Measurements from ENCODE around the gene IDUA. TPM values are rescaled to one million over a fixed set of nuclear protein-coding genes. Genes with fewer than 3 reads are reported as not detected.

The IDUA gene
- total RNA-seq, 4 donors from 2014 or later, result 6.0 to 13.4 (median 11.1) TPM

DNA sequence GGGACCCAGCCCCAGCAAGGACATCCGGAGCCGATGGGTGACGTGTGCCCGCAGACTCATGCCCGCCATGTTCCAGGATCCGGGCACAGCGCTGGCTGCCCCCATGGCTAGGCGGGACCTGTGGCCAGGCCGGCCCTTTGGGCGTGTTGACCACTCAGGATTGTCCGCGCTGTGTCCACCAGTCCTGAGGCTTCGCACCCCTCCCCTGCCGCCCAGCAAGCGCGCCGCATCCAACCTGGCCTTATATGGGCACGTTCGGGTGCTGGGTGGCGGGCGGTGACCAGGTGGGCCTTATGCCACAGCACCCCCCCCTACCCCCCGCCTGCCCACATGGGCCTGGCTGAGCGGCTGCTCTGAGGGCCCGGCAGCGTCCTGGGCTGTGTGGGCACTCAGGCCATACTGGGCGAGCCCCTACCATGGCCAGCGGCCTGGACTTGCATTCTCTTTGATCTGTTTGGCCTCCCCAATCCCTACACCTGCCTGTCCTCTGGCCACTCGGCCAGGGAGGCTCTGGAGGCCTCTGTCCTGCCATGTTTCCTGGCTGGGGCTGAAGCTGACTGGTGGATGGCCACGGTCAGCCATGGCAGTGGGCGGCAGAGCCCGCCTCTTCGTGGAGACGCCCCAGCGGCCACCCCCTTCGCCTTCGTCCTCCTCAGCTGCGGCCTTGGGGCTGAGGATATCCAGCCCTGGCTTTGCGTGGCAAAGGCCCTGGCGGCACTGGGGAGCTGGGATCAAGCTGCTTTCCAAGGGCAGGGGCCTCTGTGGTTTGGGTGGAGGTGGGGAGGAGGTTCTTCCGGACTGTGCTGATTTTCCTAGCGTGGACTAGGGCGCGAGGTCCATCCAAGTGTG is 26.6 kb downstream of the IDUA start:
- TF ChIP-seq POLR2A (IDR thresholded peaks at IDR 0.05), result no peak
- TF ChIP-seq, protein P1, sequence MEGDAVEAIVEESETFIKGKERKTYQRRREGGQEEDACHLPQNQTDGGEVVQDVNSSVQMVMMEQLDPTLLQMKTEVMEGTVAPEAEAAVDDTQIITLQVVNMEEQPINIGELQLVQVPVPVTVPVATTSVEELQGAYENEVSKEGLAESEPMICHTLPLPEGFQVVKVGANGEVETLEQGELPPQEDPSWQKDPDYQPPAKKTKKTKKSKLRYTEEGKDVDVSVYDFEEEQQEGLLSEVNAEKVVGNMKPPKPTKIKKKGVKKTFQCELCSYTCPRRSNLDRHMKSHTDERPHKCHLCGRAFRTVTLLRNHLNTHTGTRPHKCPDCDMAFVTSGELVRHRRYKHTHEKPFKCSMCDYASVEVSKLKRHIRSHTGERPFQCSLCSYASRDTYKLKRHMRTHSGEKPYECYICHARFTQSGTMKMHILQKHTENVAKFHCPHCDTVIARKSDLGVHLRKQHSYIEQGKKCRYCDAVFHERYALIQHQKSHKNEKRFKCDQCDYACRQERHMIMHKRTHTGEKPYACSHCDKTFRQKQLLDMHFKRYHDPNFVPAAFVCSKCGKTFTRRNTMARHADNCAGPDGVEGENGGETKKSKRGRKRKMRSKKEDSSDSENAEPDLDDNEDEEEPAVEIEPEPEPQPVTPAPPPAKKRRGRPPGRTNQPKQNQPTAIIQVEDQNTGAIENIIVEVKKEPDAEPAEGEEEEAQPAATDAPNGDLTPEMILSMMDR (IDR thresholded peaks at IDR 0.05), result no peak
- H3K4me3 ChIP-seq (ENCODE audit: low read depth, poor library complexity, severe bottlenecking), result no peak overlapping the region
- 93 to 94% methylated on average over 28 to 32 of the region's 43 CpGs for WGBS, 2 donors
- no peak for DNase-seq (ENCODE audit: low spot score in 2 of 2)
- intact Hi-C loops (cut with DNase I; ENCODE audit: low total_unique reads), result no loop called here

DNA sequence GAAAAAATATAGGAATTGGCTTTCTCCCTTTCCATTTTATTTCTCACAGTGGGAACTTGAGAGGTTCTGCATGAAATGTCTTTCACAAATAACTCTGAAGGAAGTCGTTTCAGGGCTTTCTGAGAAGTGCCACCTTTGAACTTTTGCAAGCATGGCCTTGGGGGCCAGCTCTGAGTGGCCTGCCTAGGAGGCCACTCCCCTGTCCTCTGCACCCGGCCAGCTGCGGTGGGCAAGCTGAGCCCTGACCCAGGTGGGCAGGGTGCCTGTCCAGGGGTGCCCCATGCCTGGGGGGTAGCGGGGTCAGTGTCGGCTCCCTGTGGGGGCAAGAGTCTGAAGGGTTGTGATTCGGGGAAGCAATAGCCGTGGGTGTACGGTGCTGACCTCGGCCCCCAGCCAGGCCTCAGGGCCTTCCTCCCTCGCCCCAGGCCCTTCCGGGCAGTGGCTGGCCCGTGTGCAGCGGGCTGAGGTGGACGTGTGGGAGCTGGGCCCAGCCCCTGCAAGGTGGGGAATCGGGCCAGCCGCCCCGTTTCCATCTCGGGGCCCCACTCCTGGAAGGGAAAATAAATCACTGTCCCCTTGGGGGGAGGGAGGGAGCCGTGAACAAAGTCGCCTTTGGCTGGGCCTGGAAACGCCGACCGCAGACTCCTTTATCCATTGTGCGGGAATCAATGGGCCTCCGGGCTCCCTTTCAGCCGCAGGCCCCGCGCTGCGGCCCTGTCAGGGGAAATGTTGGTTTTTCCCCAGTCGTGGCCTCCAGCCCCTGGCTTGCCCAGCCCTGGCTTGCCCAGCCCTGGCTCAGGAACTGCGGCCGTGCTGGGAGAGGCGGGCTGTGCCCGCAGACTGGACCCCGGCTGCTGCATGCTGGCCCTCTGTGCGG is 27.7 kb downstream of the IDUA start:
- no peak for DNase-seq (ENCODE audit: low spot score in 2 of 2)

DNA sequence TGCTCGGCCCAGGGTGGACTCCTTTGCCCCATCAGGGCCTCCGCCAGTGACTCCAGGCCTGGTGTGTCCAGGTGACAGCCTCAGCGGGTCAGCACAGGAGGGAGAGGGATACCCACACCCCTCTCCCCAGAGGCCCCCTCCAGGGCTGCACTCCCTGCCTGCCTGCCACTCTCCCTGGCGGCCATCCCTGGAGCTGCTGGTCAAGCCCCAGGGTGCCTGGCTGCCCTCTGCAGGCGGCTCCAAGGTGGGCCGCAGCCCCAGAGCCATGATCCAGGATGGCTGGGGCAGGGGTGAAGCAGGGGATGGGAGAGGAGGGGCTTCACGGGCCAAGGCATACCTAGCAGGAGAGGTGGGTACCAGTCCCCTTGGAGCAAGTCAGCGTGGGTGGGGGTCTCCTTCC is 28.3 kb downstream of the IDUA start:
- intact Hi-C loops (cut with DNase I; ENCODE audit: low total_unique reads), result no loop called here
- WGBS, 2 donors, result 83 to 90% methylated on average over 3 to 7 of the region's 8 CpGs
- H3K4me3 ChIP-seq (ENCODE audit: low read depth, poor library complexity, severe bottlenecking), result no peak overlapping the region
- DNase-seq (ENCODE audit: low spot score in 2 of 2), result no peak
- TF ChIP-seq, protein P1 (IDR thresholded peaks at IDR 0.05), result no peak
- TF ChIP-seq POLR2A (IDR thresholded peaks at IDR 0.05), result no peak

More for the DNA sequence above, 27.7 kb downstream of the IDUA start:
- 69 to 90% methylated on average over 29 to 36 of the region's 36 CpGs for WGBS, 2 donors
- TF ChIP-seq, protein P1 (IDR thresholded peaks at IDR 0.05), result no peak
- TF ChIP-seq POLR2A (IDR thresholded peaks at IDR 0.05), result no peak
- intact Hi-C loops (cut with DNase I; ENCODE audit: low total_unique reads), result no loop called here
- H3K4me3 ChIP-seq (ENCODE audit: low read depth, poor library complexity, severe bottlenecking), result no peak overlapping the region

DNA sequence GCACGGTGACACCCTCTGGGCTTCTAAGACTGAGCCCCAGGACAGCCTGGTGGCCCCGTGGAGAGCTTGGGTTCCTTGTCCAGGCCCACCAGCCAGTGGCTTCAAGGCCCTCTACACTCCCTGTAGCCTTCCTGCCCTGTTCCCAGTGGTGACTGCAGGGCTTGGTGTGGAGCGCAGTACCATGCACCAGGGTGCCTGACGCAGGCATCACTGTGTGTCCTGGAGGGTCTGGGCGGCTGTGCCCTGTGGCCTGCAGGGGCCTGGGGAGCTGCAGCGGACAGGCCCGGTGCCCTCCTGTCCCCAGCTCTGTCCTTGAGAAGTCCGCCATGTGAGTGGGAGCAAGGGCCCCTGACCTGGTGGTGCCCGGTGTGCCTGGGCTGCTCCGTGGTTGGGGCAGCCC is 28.9 kb downstream of the IDUA start:
- WGBS, 2 donors, result 81 to 84% methylated on average over 8 to 10 of the region's 10 CpGs
- no peak overlapping the region for H3K4me3 ChIP-seq (ENCODE audit: low read depth, poor library complexity, severe bottlenecking)
- DNase-seq (ENCODE audit: low spot score in 2 of 2), result no peak
- intact Hi-C loops (cut with DNase I; ENCODE audit: low total_unique reads), result no loop called here
- TF ChIP-seq, protein P1 (IDR thresholded peaks at IDR 0.05), result no peak
- no peak for TF ChIP-seq POLR2A (IDR thresholded peaks at IDR 0.05)

DNA sequence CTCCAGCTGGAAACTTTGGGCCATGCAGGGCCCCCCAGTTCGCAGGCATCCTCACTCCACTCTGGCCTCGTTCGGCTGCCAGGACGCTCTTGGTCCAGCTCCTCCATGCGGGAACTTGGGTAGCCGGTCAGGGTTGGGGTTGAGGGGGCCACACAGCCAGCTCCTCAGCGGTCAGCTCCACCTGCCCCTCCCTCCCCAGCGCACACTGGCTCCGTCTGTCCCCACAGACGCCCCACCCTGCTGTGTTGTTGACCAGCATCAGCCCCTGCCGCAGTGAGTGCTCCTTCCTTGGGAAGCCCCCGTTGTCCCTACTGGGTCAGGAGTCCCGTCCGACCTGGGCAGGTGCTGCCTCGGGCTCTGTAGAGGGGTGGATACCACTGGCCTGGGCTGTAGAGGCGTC is 30.4 kb downstream of the IDUA start:
- TF ChIP-seq, protein P1 (IDR thresholded peaks at IDR 0.05), result no peak
- no peak for TF ChIP-seq POLR2A (IDR thresholded peaks at IDR 0.05)

More for the DNA sequence above, 30.4 kb downstream of the IDUA start:
- DNase-seq (ENCODE audit: low spot score in 2 of 2), result no peak
- 78 to 84% methylated on average over 8 to 16 of the region's 16 CpGs for WGBS, 2 donors
- H3K4me3 ChIP-seq (ENCODE audit: low read depth, poor library complexity, severe bottlenecking), result no peak overlapping the region
- intact Hi-C loops (cut with DNase I; ENCODE audit: low total_unique reads), result no loop called here
